HEK293T (cell line): Measurements from ENCODE around the gene JOSD2.

Source experiments
- ARNT ChIP-seq: fragments of 450-650 bp; IDR thresholded peaks from 2 replicates; pipeline ENCODE4 v1.6.1; 2017; ENCODE audit warnings: mild to moderate bottlenecking
- CTBP1 ChIP-seq: fragments of 450-650 bp; IDR thresholded peaks from 2 replicates; pipeline ENCODE4 v1.6.1; 2016; ENCODE audit warnings: borderline replicate concordance
- ELF4 ChIP-seq: fragments of 450-650 bp; IDR thresholded peaks from 2 replicates; pipeline ENCODE4 v1.6.1; 2017; ENCODE audit warnings: antibody characterized with exemption
- FOXA1 ChIP-seq: fragments of 450-650 bp; IDR thresholded peaks from 2 replicates; pipeline ENCODE4 v1.6.1; 2016; ENCODE audit warnings: mild to moderate bottlenecking
- FOXK2 ChIP-seq: fragments of 450-650 bp; IDR thresholded peaks from 2 replicates; pipeline ENCODE4 v1.6.1; 2016; ENCODE audit warnings: mild to moderate bottlenecking
- FOXM1 ChIP-seq: fragments of 450-650 bp; IDR thresholded peaks from 2 replicates; pipeline ENCODE4 v1.6.1; 2017; ENCODE audit warnings: mild to moderate bottlenecking, borderline replicate concordance
- L3MBTL2 ChIP-seq: fragments of 450-650 bp; conservative IDR thresholded peaks from 2 replicates; pipeline ENCODE4 v1.6.1; 2016; ENCODE audit warnings: mild to moderate bottlenecking
- LEF1 ChIP-seq: fragments of 450-650 bp; IDR thresholded peaks from 2 replicates; pipeline ENCODE4 v1.6.1; 2017; ENCODE audit warnings: mild to moderate bottlenecking, borderline replicate concordance
- PKNOX1 ChIP-seq: fragments of 450-650 bp; IDR thresholded peaks from 2 replicates; pipeline ENCODE4 v1.6.1; 2016
- SP1 ChIP-seq: fragments of 450-650 bp; IDR thresholded peaks from 2 replicates; pipeline ENCODE4 v1.6.1; 2017
- SUZ12 ChIP-seq: fragments of 450-650 bp; IDR thresholded peaks from 2 replicates; pipeline ENCODE4 v1.6.1; 2016; ENCODE audit warnings: mild to moderate bottlenecking
- TARDBP ChIP-seq: fragments of 450-650 bp; IDR thresholded peaks from 2 replicates; pipeline ENCODE4 v1.6.1; 2016
- ZNF384 ChIP-seq: fragments of 450-650 bp; IDR thresholded peaks from 2 replicates; pipeline ENCODE4 v1.6.1; 2016

DNA sequence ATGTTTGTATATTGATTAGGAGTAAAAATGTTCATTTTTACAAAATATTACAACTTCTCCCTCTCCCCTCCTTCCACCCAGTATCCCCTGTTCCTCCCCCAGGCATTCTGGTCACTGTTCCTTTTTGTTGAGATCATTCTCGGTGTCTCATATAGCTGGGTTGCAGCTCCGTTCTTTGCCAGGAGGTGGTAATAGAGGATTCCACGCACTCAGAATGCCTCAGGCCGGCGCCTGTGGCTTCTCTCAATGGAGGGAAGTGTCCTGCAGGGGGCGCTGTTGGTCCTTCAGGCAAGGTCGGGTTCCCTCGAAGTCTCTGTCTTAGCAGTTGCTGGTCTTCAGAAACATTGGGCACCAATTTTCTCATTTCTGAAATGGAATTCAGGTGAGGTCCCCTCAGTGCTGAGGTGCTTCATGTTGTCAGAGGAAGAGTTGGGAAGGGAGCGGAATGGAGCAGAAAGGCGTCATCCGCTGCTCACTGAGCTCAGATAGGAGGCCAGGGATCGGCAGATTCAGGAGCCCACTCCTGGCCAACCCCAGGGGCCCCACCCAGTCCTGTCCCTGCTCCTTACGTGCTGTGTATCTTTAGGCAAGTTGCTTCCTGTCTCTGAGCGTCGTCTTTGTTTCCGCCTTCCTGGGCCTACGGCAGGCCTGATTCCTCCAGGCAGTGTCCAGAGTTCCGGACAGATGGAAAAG is 24.0 kb downstream of the JOSD2 start:
- TF ChIP-seq ARNT (no peak), FOXA1 (no peak), CTBP1 (no peak), ZNF384 (no peak), PKNOX1 (no peak), SP1 (no peak), FOXM1 (no peak), SUZ12 (no peak), LEF1 (no peak), TARDBP (no peak), FOXK2 (no peak), ELF4 (no peak), L3MBTL2 (no peak)
